Activated T-cell treated with anti-CD3 and anti-CD28 coated beads, Interleukin-2, amount 50 U/mL, for 4 hours (primary cell): ENCODE results near the gene BRAF. TPM values are rescaled to one million over a fixed set of nuclear protein-coding genes. Genes with fewer than 3 reads are reported as not detected.
"Not testable (repeated sequence)": the region's sequence is repeated elsewhere in the genome, so short reads cannot be mapped to it uniquely, and the experiment has no call there.

Source experiments
- ATAC-seq, 2 donors: fragments of 200-7000 bp; cut with Tn5 transposase; one replicate each; pipeline ENCODE4 v1.10.0; 2021
- DNase-seq: peaks from one replicate; pipeline ENCODE4 v3.0.0-alpha.2; 2020
- H3K27me3 Mint-ChIP-seq: one replicate; pipeline ENCODE4 v1.8.0; 2021; ENCODE audit warnings: low read depth, mixed read lengths
- H3K36me3 Mint-ChIP-seq: one replicate; pipeline ENCODE4 v1.8.0; 2022; ENCODE audit warnings: mixed read lengths; ENCODE audit not compliant: insufficient read depth
- H3K4me1 Mint-ChIP-seq: one replicate; pipeline ENCODE4 v1.8.0; 2021; ENCODE audit warnings: low read depth, mixed read lengths
- H3K4me3 Mint-ChIP-seq: one replicate; pipeline ENCODE4 v1.8.0; 2021; ENCODE audit warnings: mild to moderate bottlenecking, moderate library complexity, mixed read lengths
- H3K9me3 Mint-ChIP-seq: one replicate; pipeline ENCODE4 v1.8.0; 2021; ENCODE audit warnings: mixed read lengths
- total RNA-seq, 3 donors: library from RNA; stranded (reverse); gene quantifications; one replicate each; pipeline ENCODE4 v1.2.1, GENCODE V29; 2021

The BRAF gene
- total RNA-seq, 3 donors from 2014 or later = 27.2 to 29.7 (median 27.8) TPM

- Mint-ChIP-seq H3K27me3 (no peaks in the 10 kb centered on the region), H3K9me3 (no peaks in the 10 kb centered on the region), H3K4me3 (no peak overlapping the region), H3K36me3 (peaks cover 17% of the 10 kb centered on the region), H3K4me1 (peaks cover 3% of the 10 kb centered on the region)
- DNase-seq = no peak
- no peak for ATAC-seq
Measured at GRCh38 chr7:140689199-140690152, 235.3 kb downstream of the BRAF start.

- ATAC-seq (no peak), DNase-seq (no peak)
- Mint-ChIP-seq H3K27me3 (no peaks in the 10 kb centered on the region), H3K36me3 (peaks cover 26% of the 10 kb centered on the region), H3K4me3 (no peak overlapping the region), H3K9me3 (no peaks in the 10 kb centered on the region), H3K4me1 (peaks cover 3% of the 10 kb centered on the region)
Measured at GRCh38 chr7:140688341-140688740, 236.4 kb downstream of the BRAF start.

GRCh38 chr7:140686921-140687320, 237.8 kb downstream of the BRAF start:
- H3K4me1 Mint-ChIP-seq = no peaks in the 10 kb centered on the region
- no peak for ATAC-seq
- H3K36me3 Mint-ChIP-seq = peaks cover 27% of the 10 kb centered on the region
- no peaks in the 10 kb centered on the region for H3K9me3 Mint-ChIP-seq
- no peaks in the 10 kb centered on the region for H3K27me3 Mint-ChIP-seq
- no peak overlapping the region for H3K4me3 Mint-ChIP-seq
- DNase-seq = no peak

- H3K4me1 Mint-ChIP-seq = no peaks in the 10 kb centered on the region
- no peaks in the 10 kb centered on the region for H3K27me3 Mint-ChIP-seq
- DNase-seq (no peak), ATAC-seq (no peak)
- peaks cover 26% of the 10 kb centered on the region for H3K36me3 Mint-ChIP-seq
- no peak overlapping the region for H3K4me3 Mint-ChIP-seq
- H3K9me3 Mint-ChIP-seq = no peaks in the 10 kb centered on the region
Measured at GRCh38 chr7:140685407-140686087, 239.2 kb downstream of the BRAF start.

GRCh38 chr7:140684066-140684950, 240.4 kb downstream of the BRAF start:
- Mint-ChIP-seq H3K9me3 (no peaks in the 10 kb centered on the region), H3K36me3 (peaks cover 33% of the 10 kb centered on the region), H3K4me3 (no peak overlapping the region), H3K27me3 (no peaks in the 10 kb centered on the region), H3K4me1 (no peaks in the 10 kb centered on the region)
- ATAC-seq (peak in 1 of 2 donors; percentile 14), DNase-seq (no peak)

GRCh38 chr7:140683657-140684056, 241.1 kb downstream of the BRAF start:
- no peak for DNase-seq
- peaks cover 37% of the 10 kb centered on the region for H3K36me3 Mint-ChIP-seq
- H3K4me3 Mint-ChIP-seq = no peak overlapping the region

GRCh38 chr7:140681766-140682165, 243.0 kb downstream of the BRAF start:
- H3K27me3 Mint-ChIP-seq = no peaks in the 10 kb centered on the region
- peaks cover 42% of the 10 kb centered on the region for H3K36me3 Mint-ChIP-seq
- H3K4me1 Mint-ChIP-seq = peaks cover 2% of the 10 kb centered on the region
- no peak overlapping the region for H3K4me3 Mint-ChIP-seq
- no peaks in the 10 kb centered on the region for H3K9me3 Mint-ChIP-seq
- no peak for ATAC-seq
- DNase-seq = no peak

More at GRCh38 chr7:140683657-140684056, 241.1 kb downstream of the BRAF start:
- no peak for ATAC-seq
- no peaks in the 10 kb centered on the region for H3K4me1 Mint-ChIP-seq
- H3K9me3 Mint-ChIP-seq = no peaks in the 10 kb centered on the region
- H3K27me3 Mint-ChIP-seq = no peaks in the 10 kb centered on the region

- peaks cover 44% of the 10 kb centered on the region for H3K36me3 Mint-ChIP-seq
- no peaks in the 10 kb centered on the region for H3K9me3 Mint-ChIP-seq
- no peak for ATAC-seq
- H3K4me3 Mint-ChIP-seq = no peak overlapping the region
- no peaks in the 10 kb centered on the region for H3K27me3 Mint-ChIP-seq
- no peak for DNase-seq
- H3K4me1 Mint-ChIP-seq = peaks cover 7% of the 10 kb centered on the region
Measured at GRCh38 chr7:140680886-140681285, 243.8 kb downstream of the BRAF start.

- peaks cover 21% of the 10 kb centered on the region for H3K4me1 Mint-ChIP-seq
- H3K4me3 Mint-ChIP-seq = no peak overlapping the region
- H3K27me3 Mint-ChIP-seq = no peaks in the 10 kb centered on the region
- H3K36me3 Mint-ChIP-seq = peaks cover 42% of the 10 kb centered on the region
- H3K9me3 Mint-ChIP-seq = no peaks in the 10 kb centered on the region
- ATAC-seq = no peak
- DNase-seq = no peak
Measured at GRCh38 chr7:140679186-140679585, 245.5 kb downstream of the BRAF start.

- H3K4me3 Mint-ChIP-seq = no peak overlapping the region
- DNase-seq (no peak), ATAC-seq (no peak)
- peaks cover 25% of the 10 kb centered on the region for H3K4me1 Mint-ChIP-seq
- no peaks in the 10 kb centered on the region for H3K9me3 Mint-ChIP-seq
- H3K27me3 Mint-ChIP-seq = no peaks in the 10 kb centered on the region
- H3K36me3 Mint-ChIP-seq = peaks cover 37% of the 10 kb centered on the region
Measured at GRCh38 chr7:140678816-140679130, 246.0 kb downstream of the BRAF start.

GRCh38 chr7:140678081-140678815, 246.5 kb downstream of the BRAF start:
- Mint-ChIP-seq H3K36me3 (peaks cover 35% of the 10 kb centered on the region), H3K4me1 (peaks cover 28% of the 10 kb centered on the region), H3K4me3 (no peak overlapping the region), H3K9me3 (no peaks in the 10 kb centered on the region), H3K27me3 (no peaks in the 10 kb centered on the region)
- ATAC-seq (no peak), DNase-seq (no peak)

- H3K4me3 Mint-ChIP-seq = no peak overlapping the region
- DNase-seq (no peak), ATAC-seq (no peak)
- peaks cover 28% of the 10 kb centered on the region for H3K4me1 Mint-ChIP-seq
- H3K9me3 Mint-ChIP-seq = no peaks in the 10 kb centered on the region
- no peaks in the 10 kb centered on the region for H3K27me3 Mint-ChIP-seq
- H3K36me3 Mint-ChIP-seq = peaks cover 35% of the 10 kb centered on the region
Measured at GRCh38 chr7:140677496-140677895, 247.2 kb downstream of the BRAF start.

- H3K4me3 Mint-ChIP-seq = not testable (repeated sequence)
- H3K4me1 Mint-ChIP-seq = peaks cover 33% of the 10 kb centered on the region
Measured at GRCh38 chr7:140676956-140677355, 247.8 kb downstream of the BRAF start.

More at GRCh38 chr7:140676956-140677355, 247.8 kb downstream of the BRAF start:
- H3K27me3 Mint-ChIP-seq, DNase-seq, ATAC-seq, H3K9me3 Mint-ChIP-seq: not testable (repeated sequence)
- H3K36me3 Mint-ChIP-seq = peaks cover 32% of the 10 kb centered on the region
